SK-N-SH treated with all-trans-retinoic acid at 6 μM for 48 hours (cell line): ENCODE data around the gene PRELID1.
A peak's percentile ranks its signal among the peaks of the same experiment; 100 is the strongest.

ENCODE experiments used
- ATAC-seq: fragments of 200-7000 bp; cut with Tn5 transposase; 3 replicates; pipeline ENCODE4 v1.9.1; 2020; ENCODE audit warnings: mild to moderate bottlenecking, moderate library complexity
- BACH2 ChIP-seq: fragments of 250-450 bp; sonication (Bioruptor Pico); IDR thresholded peaks from 2 replicates; pipeline ENCODE4 v1.9.0; 2021; ENCODE audit warnings: mild to moderate bottlenecking, borderline replicate concordance
- CREB5 ChIP-seq: fragments of 250-450 bp; sonication (Bioruptor Pico); IDR thresholded peaks from 2 replicates; pipeline ENCODE4 v1.5.1; 2020; ENCODE audit warnings: low read depth, mild to moderate bottlenecking, moderate library complexity
- CSDC2 ChIP-seq: fragments of 250-450 bp; sonication (Bioruptor Pico); IDR thresholded peaks from 2 replicates; pipeline ENCODE4 v1.5.0; 2020; ENCODE audit warnings: mild to moderate bottlenecking, moderate library complexity
- CSRNP3 ChIP-seq: fragments of 250-450 bp; sonication (Bioruptor Pico); IDR thresholded peaks from 2 replicates; pipeline ENCODE4 v1.5.1; 2021; ENCODE audit warnings: mild to moderate bottlenecking, moderate library complexity
- ESRRG ChIP-seq: fragments of 250-450 bp; sonication (Bioruptor Pico); IDR thresholded peaks from 2 replicates; pipeline ENCODE4 v1.6.1; 2021; ENCODE audit warnings: mild to moderate bottlenecking
- GLIS3 ChIP-seq: fragments of 250-450 bp; sonication (Bioruptor Pico); IDR thresholded peaks from 2 replicates; pipeline ENCODE4 v1.5.0; 2020; ENCODE audit warnings: mild to moderate bottlenecking, moderate library complexity
- ISL1 ChIP-seq: fragments of 250-450 bp; sonication (Bioruptor Pico); IDR thresholded peaks from 2 replicates; pipeline ENCODE4 v2.1.2; 2022; ENCODE audit warnings: mild to moderate bottlenecking, moderate library complexity
- OSR1 ChIP-seq: fragments of 250-450 bp; sonication (Bioruptor Pico); IDR thresholded peaks from 2 replicates; pipeline ENCODE4 v1.8.0; 2022; ENCODE audit warnings: moderate library complexity, mild to moderate bottlenecking, inconsistent platforms
- POU6F1 ChIP-seq: fragments of 250-450 bp; sonication (Bioruptor Pico); IDR thresholded peaks from 2 replicates; pipeline ENCODE4 v1.8.0; 2021; ENCODE audit warnings: low read depth, mild to moderate bottlenecking, moderate library complexity, borderline replicate concordance
- PPARA ChIP-seq: fragments of 250-450 bp; sonication (Bioruptor Pico); IDR thresholded peaks from 2 replicates; pipeline ENCODE4 v1.5.0; 2020; ENCODE audit warnings: mild to moderate bottlenecking, borderline replicate concordance
- RARB ChIP-seq: fragments of 250-450 bp; sonication (Bioruptor Pico); IDR thresholded peaks from 2 replicates; pipeline ENCODE4 v1.8.0; 2021; ENCODE audit warnings: mild to moderate bottlenecking, moderate library complexity
- SNAI2 ChIP-seq: fragments of 250-450 bp; sonication (Bioruptor Pico); IDR thresholded peaks from 2 replicates; pipeline ENCODE4 v1.5.0; 2020; ENCODE audit warnings: mild to moderate bottlenecking, moderate library complexity
- TCF4 ChIP-seq: fragments of 250-450 bp; sonication (Bioruptor Pico); IDR thresholded peaks from 2 replicates; pipeline ENCODE4 v1.8.0; 2021; ENCODE audit warnings: mild to moderate bottlenecking, moderate library complexity, borderline replicate concordance
- TSHZ2 ChIP-seq: fragments of 250-450 bp; sonication (Bioruptor Pico); IDR thresholded peaks from 2 replicates; pipeline ENCODE4 v1.5.0; 2020; ENCODE audit warnings: mild to moderate bottlenecking, moderate library complexity
- ZFP3 ChIP-seq: fragments of 250-450 bp; sonication (Bioruptor Pico); IDR thresholded peaks from 2 replicates; pipeline ENCODE4 v1.5.0; 2020; ENCODE audit warnings: mild to moderate bottlenecking, moderate library complexity
- ZFP30 ChIP-seq: fragments of 450-650 bp; formaldehyde crosslinking; IDR thresholded peaks from 2 replicates; pipeline ENCODE4 v1.5.0; 2022; ENCODE audit warnings: mild to moderate bottlenecking, moderate library complexity
- ZNF565 ChIP-seq: fragments of 450-650 bp; formaldehyde crosslinking; conservative IDR thresholded peaks from 2 replicates; pipeline ENCODE4 v1.5.0; 2020; ENCODE audit warnings: low read depth, mild to moderate bottlenecking, moderate library complexity
- ZNF70 ChIP-seq: fragments of 450-650 bp; formaldehyde crosslinking; IDR thresholded peaks from 2 replicates; pipeline ENCODE4 v1.5.0; 2020; ENCODE audit warnings: mild to moderate bottlenecking, moderate library complexity
- ZNF8 ChIP-seq: fragments of 450-650 bp; formaldehyde crosslinking; IDR thresholded peaks from 2 replicates; pipeline ENCODE4 v1.5.0; 2020; ENCODE audit warnings: mild to moderate bottlenecking, moderate library complexity

The PRELID1 gene

GRCh38 chr5:177306674-177307543, 3.3 kb downstream of the PRELID1 start:
- TF ChIP-seq CREB5 (CRISPR knock-in tag) = 0 out of 2 replicates have a peak, but pooled peaks have one; percentile 38
- TF ChIP-seq ZFP30 (CRISPR knock-in tag) = no peak

GRCh38 chr5:177307544-177308363, 4.2 kb downstream of the PRELID1 start:
- no peak for TF ChIP-seq ZFP3 (CRISPR knock-in tag)
- TF ChIP-seq GLIS3 = no peak
- no peak for TF ChIP-seq RARB
- TF ChIP-seq, all 23 proteins: peak for 0
- no peak for ATAC-seq

More at GRCh38 chr5:177306674-177307543, 3.3 kb downstream of the PRELID1 start:
- no peak for ATAC-seq

- TF ChIP-seq CSDC2 (CRISPR knock-in tag) = no peak
- no peak for TF ChIP-seq GLIS3
- TF ChIP-seq ZNF8 (CRISPR knock-in tag) = no peak
- no peak for TF ChIP-seq ZNF565 (CRISPR knock-in tag)
- TF ChIP-seq OSR1 = no peak
- no peak for TF ChIP-seq TSHZ2 (CRISPR knock-in tag)
- TF ChIP-seq ZFP30 (CRISPR knock-in tag) = no peak
- no peak for TF ChIP-seq SNAI2 (CRISPR knock-in tag)
- no peak for TF ChIP-seq ZFP3 (CRISPR knock-in tag)
- TF ChIP-seq RARB = no peak
- TF ChIP-seq ZNF70 (CRISPR knock-in tag) = no peak
- TF ChIP-seq POU6F1 (CRISPR knock-in tag) = no peak
- TF ChIP-seq ESRRG (CRISPR knock-in tag) = no peak
- TF ChIP-seq TCF4 (CRISPR knock-in tag) = no peak
- TF ChIP-seq BACH2 (CRISPR knock-in tag) = no peak
- TF ChIP-seq CSRNP3 (CRISPR knock-in tag) = no peak
- no peak for TF ChIP-seq PPARA (CRISPR knock-in tag)
- ATAC-seq = no peak
Measured at GRCh38 chr5:177308740-177309139, 5.1 kb downstream of the PRELID1 start.

GRCh38 chr5:177309351-177310191, 6.0 kb downstream of the PRELID1 start:
- ATAC-seq = peak; percentile 48
- TF ChIP-seq CREB5 (CRISPR knock-in tag) (no peak), GLIS3 (no peak), ISL1 (CRISPR knock-in tag) (no peak), ZNF70 (CRISPR knock-in tag) (no peak), PPARA (CRISPR knock-in tag) (no peak), CSDC2 (CRISPR knock-in tag) (no peak), ESRRG (CRISPR knock-in tag) (no peak), ZFP30 (CRISPR knock-in tag) (no peak), POU6F1 (CRISPR knock-in tag) (no peak), CSRNP3 (CRISPR knock-in tag) (no peak)
